HG03342 (cell line): Measurements from ENCODE around the gene C18orf54.
A peak's percentile ranks its signal among the peaks of the same experiment; 100 is the strongest.
"Not testable (repeated sequence)": the region's sequence is repeated elsewhere in the genome, so short reads cannot be mapped to it uniquely, and the experiment has no call there.

Experiments used
- ATAC-seq: cut with Tn5 transposase; IDR thresholded peaks from one replicate; pipeline ENCODE4 v1.9.1; 2021; ENCODE audit warnings: mild to moderate bottlenecking, moderate library complexity; ENCODE audit not compliant: unreplicated experiment

The C18orf54 gene

DNA sequence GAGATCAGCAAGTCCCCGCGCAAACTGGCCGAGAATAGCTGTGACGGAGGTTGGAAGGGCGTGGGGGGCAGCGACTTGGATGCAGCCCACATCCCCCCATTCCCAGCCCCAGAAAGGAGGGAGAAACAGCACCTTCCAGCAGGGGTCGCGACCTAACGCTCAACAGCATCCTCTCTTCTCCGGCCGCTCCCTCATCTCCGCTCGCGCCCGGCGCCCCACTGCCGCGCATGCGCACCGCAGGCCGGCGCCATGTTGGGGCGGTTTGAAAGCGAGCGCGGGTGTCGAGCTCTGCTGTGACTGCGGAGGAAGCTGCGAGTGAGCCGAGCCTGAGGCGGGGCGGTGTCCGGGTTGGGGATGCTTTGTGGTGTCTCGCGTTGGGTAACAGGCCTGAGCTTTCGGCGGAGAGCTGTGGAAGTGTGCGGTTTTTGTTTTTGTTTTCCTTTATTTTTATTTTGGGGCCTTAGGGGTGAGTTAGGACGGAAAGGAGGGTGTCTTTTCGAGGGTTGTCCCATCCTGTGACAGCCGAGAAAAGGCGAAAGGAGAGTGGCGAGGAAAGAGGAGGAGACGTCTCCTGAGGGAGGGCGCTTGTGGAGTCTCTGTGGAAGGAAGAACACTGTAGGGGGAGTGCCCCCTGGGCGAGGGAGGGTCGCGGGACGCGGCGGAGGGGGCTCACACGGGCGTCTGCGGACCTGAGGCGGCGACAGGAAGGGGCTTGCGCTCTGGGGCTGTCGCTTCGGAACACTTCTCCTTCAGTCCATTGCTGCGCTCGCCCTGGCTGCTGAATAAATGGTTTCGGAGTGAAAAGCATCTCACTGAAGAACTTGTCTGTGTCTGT is at the start of gene C18orf54, which contains the start of gene STARD6:
C18orf54 (plus strand) TSS at position 247 of the 835 bp plus-strand sequence. CDS start 2,667 bp downstream, outside the sequence.
STARD6 (minus strand) TSS at position 199 of the 835 bp plus-strand sequence. CDS start 3,285 bp downstream, outside the sequence.
- peak; percentile 94 for ATAC-seq

DNA sequence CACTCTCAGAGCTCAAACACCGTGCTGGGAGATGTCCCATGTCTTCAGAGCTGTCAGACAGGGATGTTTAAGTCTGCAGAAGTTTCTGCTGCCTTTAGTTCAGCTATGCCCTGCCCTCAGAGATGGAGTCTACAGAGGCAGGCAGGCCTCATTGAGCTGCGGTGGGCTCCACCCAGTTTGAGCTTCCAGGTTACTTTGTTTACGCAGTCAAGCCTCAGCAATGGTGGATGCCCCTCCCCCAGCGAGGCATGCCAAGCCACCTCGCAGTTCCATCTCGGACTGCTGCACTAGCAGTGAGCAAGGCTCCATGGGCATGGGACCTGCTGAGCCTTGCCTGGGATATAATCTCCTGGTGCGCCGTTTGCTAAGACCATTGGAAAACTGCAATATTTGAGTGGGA is 48.1 kb upstream of the C18orf54 start:
- ATAC-seq: not testable (repeated sequence)

DNA sequence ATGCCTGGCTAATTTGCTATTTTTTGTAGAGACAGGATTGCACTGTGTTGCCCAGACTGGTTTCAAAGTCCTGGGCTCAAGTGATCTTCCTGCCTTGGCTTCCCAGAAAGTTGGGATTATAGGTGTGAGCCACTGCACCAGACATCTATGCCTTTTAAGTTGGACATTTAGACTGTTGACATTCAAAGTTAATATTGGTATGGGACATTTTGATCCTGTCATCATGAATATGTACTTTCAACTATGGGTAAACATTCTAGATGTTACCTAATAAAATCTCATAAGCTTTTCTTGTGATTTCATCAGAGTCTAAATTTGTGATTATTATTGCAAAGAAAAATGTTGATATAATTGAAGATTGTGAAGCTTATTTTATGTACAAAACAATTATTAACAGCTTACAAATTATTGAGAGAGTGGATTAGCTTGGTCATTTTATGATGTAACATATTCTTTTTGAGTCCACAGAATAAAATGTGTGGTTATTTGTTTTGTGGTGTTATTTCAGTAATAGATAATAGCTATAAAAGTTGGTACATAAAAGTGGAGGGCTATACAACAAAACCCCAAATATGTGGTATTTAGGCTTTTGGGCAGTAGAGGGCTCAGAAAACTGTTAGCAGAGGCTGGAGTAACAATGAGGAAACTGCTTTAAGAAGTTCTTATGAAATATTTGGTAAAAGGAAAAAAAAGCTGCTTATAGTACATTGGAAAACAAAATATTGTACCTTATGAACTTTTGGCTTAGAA is 41.5 kb upstream of the C18orf54 start:
- ATAC-seq: no peak

DNA sequence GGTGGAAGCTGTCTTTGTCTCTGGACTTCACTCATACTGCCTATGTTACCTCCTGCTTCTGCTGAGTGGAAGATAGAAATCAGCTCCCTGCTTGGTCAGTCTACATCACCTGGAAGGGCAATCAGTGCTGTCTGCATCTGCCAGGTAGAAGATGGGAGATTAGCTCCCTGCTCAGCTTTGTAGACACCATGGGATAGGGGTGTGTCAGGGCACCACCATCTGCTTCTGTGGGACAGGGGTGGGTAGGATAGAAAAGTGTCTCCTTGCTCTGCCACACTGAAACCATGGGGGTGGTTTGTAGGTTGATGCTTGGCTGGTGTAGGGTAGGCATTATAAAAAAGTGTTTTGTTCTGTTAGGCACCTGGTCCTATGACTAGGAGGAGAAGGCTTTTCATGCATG is 34.1 kb upstream of the C18orf54 start:
- ATAC-seq: no peak

DNA sequence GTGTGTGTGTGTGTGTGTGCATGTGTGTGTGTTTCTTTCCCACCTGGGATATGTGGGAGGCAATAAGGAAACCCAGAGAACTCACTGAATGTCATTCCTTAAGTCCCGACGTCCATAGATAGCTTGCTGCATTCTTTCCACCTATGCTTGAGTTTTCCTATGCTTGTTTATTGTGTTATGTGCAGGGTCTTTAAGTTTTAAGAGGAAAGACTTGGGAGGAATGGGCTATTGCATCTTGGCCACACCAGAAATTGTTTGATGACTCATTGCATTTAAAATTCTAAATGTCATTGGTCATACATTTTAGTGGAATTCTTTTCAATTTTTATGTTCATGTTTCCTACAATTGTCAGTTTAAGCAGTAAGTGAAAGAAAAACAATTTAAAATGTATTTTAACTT is 33.7 kb upstream of the C18orf54 start:
- ATAC-seq: no peak

DNA sequence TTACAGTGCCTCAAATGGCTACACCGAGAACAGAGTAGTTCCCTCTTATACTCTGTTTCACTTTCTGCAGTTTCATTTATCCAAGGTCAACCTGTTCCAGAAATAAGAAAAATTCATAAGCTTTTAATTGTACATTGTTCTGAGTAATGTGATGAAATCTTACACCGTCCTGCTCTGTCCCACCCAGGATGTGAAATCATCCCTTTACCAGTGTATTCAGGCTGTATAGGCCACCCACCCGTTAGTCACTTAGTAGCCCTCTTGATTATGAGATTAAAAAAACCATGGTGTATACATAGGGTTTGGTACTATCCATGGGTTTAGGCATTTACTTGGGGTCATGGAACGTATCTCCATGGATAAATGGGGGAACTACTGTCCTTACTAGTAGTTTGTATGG is 29.9 kb upstream of the C18orf54 start:
- ATAC-seq: no peak

DNA sequence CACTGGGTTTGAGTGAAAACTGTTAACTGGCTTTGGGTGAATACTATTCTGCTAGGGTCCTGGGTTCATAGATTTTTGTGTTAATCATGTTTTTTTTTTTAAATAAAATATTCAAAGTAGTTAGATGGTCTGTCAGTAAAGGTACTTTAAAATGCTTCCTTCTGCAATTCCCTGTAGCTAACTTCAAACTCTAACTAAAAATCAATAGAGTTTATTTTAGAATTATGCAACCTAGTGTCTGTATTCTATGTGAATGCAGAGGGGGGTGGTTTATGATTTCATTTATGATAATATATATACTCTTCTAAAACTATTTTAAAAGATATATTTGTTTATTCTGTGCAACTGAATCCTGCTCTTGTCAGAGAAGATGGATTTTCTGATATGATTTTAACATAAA is 27.9 kb upstream of the C18orf54 start:
- ATAC-seq: no peak

DNA sequence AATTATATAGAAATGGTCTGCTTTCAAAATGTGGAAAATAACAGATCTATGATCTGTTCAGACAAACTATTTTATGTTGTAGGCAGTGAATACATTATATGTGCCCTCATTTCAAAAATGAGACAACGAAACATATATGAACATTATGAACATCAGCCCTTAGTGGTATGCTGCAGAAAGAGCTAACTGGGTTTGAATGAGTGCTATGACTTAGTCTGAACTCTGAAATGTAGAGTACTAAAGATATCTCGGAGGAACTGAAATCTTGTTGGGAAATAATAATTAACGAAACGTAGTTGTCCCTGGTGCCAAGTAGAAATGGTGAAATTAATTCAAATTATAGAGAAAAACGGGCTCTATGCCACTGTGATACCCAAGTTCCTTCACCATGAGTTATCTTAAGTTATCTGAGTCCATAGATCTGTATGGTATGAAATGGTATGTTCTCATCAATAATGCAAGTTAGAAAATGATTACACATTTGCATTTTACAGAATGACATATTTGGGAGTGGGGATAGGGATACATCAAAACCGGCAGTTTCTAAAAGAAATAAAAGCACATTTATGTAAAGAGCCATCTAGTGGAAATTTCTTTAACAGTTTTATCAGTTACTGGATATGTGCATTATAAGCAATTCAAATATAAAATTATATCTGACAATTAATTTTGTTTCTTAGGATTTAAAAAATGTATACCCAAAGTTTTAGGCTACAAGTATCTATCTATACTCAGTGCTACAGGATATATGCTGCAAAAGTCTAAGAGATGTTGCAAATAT is 26.7 kb upstream of the C18orf54 start:
- no peak for ATAC-seq

DNA sequence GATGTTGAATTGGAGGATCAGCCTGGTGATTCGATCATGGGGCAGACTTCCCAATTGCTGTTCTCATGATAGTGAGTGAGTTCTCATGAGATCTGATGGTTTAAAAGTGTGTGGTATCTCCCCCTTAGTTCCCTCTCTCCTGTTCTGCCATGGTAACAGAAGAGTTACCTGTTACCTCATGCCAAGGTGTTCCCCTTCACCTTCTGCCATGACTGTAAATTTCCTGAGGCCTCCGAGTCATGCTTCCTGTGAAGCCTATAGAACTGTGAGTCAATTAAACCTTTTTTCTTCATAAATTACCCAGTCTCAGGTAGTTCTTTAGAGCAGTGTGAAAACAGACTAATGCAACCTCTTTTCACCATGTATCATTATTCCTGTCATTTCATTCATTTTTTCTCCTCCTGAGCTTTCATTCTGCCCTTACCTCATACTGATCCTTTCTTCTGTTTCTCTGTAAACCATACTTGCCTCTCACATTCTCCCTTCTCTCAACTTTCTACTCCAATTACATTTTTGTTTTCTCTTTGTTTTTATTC is 22.0 kb upstream of the C18orf54 start:
- no peak for ATAC-seq

DNA sequence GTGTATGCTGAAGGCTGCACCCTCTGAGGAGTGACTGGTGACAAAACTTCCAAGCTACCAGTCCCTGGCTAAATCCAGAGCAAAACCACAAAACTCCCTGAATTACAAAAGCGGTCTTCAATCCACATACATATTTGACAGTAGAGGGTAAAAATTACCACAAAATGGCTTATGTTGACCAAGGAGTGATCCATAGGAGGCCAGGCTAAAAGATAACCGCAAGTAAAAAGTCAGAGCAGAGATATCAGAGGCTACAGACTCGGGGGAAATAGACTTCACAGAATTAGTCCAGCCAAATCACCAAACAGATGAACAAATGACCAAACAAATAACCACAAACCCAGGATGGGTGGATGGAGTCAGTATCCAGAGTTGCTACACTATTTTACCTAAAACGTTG is 19.5 kb upstream of the C18orf54 start:
- ATAC-seq: no peak

DNA sequence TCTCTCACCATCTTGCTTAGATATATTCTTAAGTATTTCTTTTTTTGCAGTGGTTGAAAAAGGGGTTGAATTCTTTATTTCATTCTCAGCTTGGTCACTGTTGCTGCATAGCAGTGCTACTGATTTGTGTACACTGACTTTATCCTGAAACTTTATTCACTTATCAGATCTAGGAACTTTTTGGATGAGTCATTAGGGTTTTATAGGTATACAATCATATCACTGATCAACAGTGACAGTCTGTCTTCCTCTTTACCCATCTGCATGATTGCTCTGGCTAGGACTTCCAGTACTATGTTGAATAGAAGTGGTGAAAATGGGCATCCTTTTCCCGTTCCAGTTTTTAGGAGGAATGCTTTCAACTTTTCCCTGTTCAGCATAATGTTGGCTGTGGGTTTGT is 6.5 kb upstream of the C18orf54 start:
- no peak for ATAC-seq

DNA sequence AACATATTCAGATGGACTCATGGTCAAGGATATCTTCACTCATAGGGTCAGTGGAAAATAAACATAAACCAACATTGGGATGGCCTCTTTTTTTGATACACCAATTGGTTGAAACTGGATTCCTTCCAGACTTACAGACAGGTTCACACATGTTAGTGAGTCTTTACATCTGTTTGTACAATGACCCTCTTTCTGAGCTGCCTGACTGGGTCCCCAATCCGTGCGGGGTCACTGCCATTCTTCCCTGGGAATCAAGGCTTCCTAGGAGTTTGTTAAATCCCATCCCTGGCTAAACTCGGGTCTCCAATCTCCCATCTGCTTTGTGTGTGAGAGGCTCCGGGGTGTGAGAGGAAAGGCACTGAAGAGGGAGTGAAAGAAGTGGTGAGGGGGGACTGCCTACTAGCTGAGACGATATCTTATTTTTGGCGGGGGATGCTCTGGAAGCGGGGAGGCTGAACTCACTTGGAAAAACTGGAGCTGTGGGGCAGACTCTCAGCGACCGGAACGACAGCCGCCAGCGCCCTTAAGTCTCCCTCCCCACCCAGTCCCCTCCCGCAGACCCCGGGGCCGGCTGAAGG is 535 bp upstream of the C18orf54 start:
- ATAC-seq: peak; percentile 35

DNA sequence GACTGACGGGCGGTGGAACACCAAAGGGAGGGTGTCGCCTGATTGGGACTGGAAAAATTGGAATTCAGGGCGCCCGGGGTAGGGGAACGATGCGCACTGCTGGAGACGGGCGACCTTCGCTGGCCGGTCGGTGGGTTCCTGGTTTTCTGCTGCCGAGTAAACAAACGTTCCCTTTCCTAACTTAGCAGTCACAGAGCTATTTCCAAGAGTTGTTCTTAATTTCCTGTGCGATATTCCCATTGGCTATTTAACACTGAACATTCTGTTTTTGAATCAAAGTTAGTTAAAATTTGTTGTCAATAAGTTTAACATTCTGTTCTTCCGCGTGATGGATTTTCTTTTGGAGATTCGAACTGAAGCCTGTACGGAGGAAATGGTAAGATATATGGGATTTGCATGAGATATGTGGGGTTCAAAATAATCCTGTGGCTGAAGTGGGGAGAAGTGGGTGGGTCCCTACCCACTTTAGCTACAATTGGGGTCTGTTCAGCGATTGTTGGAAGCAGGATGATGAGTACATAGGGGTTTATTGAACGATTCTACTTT is 862 bp downstream of the C18orf54 start:
- ATAC-seq: peak; percentile 8

DNA sequence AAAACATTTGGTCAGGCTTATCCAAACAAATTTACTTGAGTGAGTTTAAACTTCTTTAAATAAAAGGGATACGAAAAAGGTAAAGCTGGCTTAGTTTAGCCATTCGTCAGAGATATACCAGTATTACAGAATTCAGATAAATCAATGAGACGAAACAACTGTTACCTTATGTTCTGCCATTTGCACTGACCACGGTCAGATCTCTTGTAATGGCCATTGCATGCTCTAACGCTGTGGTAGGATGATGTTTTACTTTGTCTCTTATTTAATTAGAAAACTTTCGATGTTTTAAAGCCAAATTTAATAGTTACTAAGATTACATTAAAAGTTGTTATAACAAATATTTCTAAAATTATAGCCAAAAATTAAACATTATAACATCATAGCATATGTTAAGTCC is 1.5 kb downstream of the C18orf54 start:
- ATAC-seq: no peak

DNA sequence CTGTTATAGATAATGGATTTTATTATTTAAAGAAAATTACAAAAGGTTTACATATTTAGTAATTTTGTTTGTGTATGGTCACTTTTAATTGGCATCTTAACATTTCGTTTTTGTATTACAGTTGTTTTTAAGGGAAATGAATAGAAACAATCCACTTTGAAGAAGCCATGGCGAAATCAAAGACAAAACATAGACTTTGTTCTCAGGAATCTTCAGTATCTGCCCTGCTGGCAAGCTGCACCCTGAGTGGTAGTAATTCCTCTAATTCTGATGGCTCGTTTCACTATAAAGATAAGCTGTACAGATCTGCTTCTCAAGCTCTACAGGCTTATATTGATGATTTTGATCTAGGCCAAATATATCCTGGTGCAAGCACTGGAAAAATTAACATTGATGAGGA is 2.7 kb downstream of the C18orf54 start:
- no peak for ATAC-seq

DNA sequence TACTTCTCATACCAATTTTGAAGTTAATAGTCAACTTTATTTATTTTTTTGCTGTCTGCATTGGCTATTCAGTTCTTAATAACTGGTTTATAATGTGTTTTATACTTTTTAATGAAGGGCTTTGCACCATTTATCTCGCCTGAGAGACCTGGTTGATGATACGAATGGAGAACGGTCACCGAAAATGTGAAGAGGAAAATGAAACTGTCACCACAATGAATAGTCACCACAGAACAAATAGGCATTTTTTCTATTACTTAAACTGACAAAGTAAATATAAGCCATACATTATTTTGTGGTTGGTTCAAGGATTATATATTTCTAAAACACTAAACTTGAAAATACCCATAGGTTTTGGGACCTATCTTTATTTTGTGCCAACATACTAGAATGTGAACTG is 20.4 kb downstream of the C18orf54 start:
- ATAC-seq: no peak

DNA sequence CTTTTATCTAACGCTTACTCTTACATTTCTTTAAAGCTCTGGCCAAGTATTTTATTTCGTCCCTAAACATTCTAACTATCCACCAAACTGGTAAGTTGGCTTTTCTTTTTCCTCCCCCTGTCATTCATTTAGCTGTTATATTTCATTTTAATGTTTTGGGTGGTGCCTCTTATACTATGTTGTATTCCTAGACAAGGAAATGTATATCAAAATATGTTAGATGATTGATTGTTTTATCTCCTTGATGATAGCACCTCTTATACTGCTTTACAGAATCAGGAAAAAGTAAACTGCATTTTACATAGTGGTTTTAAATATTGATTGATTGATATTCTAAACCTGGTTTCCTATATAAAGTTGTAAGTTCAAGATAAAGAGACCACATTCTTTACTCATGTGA is 23.9 kb downstream of the C18orf54 start:
- no peak for ATAC-seq

DNA sequence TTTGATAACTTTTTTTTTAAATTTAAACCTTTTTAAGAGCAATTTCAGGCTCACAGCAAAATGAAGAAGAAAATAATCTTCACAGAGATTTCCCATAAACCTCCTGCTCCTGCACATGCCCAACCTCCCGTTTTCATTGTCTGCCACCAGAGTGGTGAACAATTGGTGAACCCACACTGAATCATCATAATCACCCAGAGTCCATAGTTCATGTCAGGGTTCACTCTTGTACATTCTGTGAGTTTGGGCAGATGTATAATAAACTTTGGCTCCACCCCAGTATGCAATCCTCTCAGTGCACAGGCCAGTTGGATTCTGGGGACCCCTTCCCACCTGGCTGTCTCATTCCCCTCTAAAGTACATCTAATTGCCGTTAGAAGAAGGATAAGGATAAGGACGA is 24.4 kb downstream of the C18orf54 start:
- no peak for ATAC-seq

DNA sequence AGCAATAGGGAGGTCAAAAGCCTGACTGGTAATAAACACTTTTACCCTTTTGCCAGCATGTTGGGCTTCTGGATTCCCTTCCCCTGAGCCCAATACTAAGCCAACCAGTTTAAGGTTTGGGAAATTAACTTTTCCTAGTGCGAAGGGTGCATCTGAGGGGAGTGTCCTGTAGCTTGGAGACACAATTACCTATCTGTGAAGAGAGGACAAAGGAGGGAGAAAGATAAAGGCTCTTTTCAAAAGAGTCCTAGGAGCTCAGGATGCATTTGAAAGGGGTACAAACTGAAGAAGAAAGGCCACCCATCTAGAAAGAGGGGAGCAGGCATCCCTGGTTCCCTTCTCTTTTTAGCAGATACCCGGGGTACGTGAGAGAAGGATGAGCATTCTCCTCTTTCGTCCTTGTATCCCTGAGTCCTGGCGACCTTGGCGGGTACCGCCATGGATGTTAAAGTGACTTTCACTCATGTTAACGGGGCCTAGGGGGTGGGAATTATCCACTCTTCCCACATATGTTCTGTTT is 25.1 kb downstream of the C18orf54 start:
- no peak for ATAC-seq

DNA sequence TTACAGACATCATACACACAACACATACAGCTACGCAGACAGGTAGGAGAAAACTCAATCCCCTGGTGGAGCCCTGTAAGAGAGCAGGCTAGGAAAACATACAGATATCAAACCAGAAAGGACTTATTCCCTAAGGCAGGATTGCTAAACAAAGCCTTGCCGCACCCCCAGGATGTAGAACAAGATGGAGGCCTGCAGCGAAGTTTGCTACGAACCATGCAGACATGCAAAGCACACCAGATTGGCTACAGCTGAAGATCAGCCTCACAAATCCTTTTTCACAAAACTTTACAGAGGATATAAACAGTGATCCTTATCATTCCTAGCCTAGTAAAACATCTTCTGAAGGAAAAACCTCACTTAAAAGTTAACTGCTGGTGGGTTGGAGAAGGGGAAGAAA is 28.3 kb downstream of the C18orf54 start:
- ATAC-seq: no peak
